ENCODE measurements around the gene PLA2G4A.

- TF ChIP-seq CTCF (IDR thresholded peaks at IDR 0.05) (no peak), POLR2A (IDR thresholded peaks at IDR 0.05) (no peak)
These were observed 40.9 kb downstream of the PLA2G4A start for GRCh38 chr1:186869526-186870228.
